GM18858 (cell line): ENCODE data around the gene COL23A1.
"Not testable (repeated sequence)": the region's sequence is repeated elsewhere in the genome, so short reads cannot be mapped to it uniquely, and the experiment has no call there.

Experiments used
- ATAC-seq: cut with Tn5 transposase; IDR thresholded peaks from one replicate; pipeline ENCODE4 v1.9.1; 2021; ENCODE audit not compliant: unreplicated experiment

The COL23A1 gene

GRCh38 chr5:178277346-178277745 is 312.8 kb downstream of the COL23A1 start:
- ATAC-seq = no peak

GRCh38 chr5:178274781-178275537 is 315.2 kb downstream of the COL23A1 start:
- no peak for ATAC-seq

- ATAC-seq = no peak
These were observed 316.3 kb downstream of the COL23A1 start for GRCh38 chr5:178273665-178274541.

- no peak for ATAC-seq
These were observed 317.2 kb downstream of the COL23A1 start for GRCh38 chr5:178273041-178273440.

- no peak for ATAC-seq
These were observed 317.6 kb downstream of the COL23A1 start for GRCh38 chr5:178272591-178272990.

- no peak for ATAC-seq
These were observed 318.3 kb downstream of the COL23A1 start for GRCh38 chr5:178271726-178272479.

- no peak for ATAC-seq
These were observed 319.0 kb downstream of the COL23A1 start for GRCh38 chr5:178271231-178271630.

- no peak for ATAC-seq
These were observed 320.7 kb downstream of the COL23A1 start for GRCh38 chr5:178269499-178269898.

- ATAC-seq = no peak
These were observed 322.3 kb downstream of the COL23A1 start for GRCh38 chr5:178267876-178268275.

- ATAC-seq = no peak
These were observed 322.9 kb downstream of the COL23A1 start for GRCh38 chr5:178267245-178267644.

GRCh38 chr5:178266581-178266980 is 323.6 kb downstream of the COL23A1 start:
- no peak for ATAC-seq

- no peak for ATAC-seq
These were observed 324.4 kb downstream of the COL23A1 start for GRCh38 chr5:178265746-178266145.

GRCh38 chr5:178264044-178264443 is 326.1 kb downstream of the COL23A1 start:
- ATAC-seq = no peak

- ATAC-seq = no peak
These were observed 328.3 kb downstream of the COL23A1 start for GRCh38 chr5:178261666-178262600.

- no peak for ATAC-seq
These were observed 330.3 kb downstream of the COL23A1 start for GRCh38 chr5:178259623-178260536.

GRCh38 chr5:178257650-178258049 is 332.5 kb downstream of the COL23A1 start:
- no peak for ATAC-seq

- no peak for ATAC-seq
These were observed 333.4 kb downstream of the COL23A1 start for GRCh38 chr5:178256746-178257145.

- ATAC-seq = not testable (repeated sequence)
These were observed 336.6 kb downstream of the COL23A1 start for GRCh38 chr5:178253632-178254031.

GRCh38 chr5:178252258-178252657 is 337.9 kb downstream of the COL23A1 start:
- no peak for ATAC-seq
